ENCODE results near the gene SLC16A7. TPM values are rescaled to one million over a fixed set of nuclear protein-coding genes. Genes with fewer than 3 reads are reported as not detected.

SLC16A7 gene
- total RNA-seq, 1 donor from 2014 or later = 4.3 TPM

- TF ChIP-seq, protein P1, sequence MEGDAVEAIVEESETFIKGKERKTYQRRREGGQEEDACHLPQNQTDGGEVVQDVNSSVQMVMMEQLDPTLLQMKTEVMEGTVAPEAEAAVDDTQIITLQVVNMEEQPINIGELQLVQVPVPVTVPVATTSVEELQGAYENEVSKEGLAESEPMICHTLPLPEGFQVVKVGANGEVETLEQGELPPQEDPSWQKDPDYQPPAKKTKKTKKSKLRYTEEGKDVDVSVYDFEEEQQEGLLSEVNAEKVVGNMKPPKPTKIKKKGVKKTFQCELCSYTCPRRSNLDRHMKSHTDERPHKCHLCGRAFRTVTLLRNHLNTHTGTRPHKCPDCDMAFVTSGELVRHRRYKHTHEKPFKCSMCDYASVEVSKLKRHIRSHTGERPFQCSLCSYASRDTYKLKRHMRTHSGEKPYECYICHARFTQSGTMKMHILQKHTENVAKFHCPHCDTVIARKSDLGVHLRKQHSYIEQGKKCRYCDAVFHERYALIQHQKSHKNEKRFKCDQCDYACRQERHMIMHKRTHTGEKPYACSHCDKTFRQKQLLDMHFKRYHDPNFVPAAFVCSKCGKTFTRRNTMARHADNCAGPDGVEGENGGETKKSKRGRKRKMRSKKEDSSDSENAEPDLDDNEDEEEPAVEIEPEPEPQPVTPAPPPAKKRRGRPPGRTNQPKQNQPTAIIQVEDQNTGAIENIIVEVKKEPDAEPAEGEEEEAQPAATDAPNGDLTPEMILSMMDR (IDR thresholded peaks at IDR 0.05; ENCODE audit: unreplicated experiment) = no peak
- Mint-ChIP-seq H3K4me3 (no peak overlapping the region), H3K27me3 (ENCODE audit: low read depth) (no peaks in the 10 kb centered on the region), H3K4me1 (no peaks in the 10 kb centered on the region), H3K27ac (no peak overlapping the region), H3K36me3 (no peaks in the 10 kb centered on the region), H3K9me3 (no peaks in the 10 kb centered on the region)
- DNase-seq (ENCODE audit: low spot score in 2 of 2, unreplicated experiment in 2 of 2) = no peak
These were observed 128.3 kb downstream of the SLC16A7 start for GRCh38 chr12:59724011-59724695.

- H3K4me1 Mint-ChIP-seq = peaks cover 4% of the 10 kb centered on the region
- H3K4me3 Mint-ChIP-seq = no peak overlapping the region
These were observed 137.4 kb downstream of the SLC16A7 start for GRCh38 chr12:59733200-59733599.

DNA sequence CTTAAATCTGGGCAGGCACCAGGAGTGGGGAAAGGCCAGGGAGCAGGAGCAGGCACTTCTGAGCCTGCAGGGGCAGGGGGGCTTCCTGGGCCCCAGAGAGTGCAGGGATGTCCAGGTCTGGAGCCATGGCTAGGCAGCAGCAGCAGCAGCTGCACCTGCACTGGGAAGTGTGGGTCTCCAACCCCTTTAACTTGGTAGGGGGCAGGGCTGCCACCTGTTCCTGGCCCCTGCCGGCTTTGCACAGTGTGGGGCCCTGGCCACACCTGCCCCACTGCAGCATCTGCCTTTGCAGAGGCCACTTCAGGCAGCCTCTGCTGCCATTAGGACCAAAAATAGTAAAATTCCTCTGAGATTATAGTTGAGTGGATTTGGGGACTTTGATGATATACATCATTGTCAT is 138.5 kb downstream of the SLC16A7 start:
- Mint-ChIP-seq H3K36me3 (no peaks in the 10 kb centered on the region), H3K9me3 (no peaks in the 10 kb centered on the region), H3K4me3 (no peak overlapping the region), H3K27me3 (ENCODE audit: low read depth) (no peaks in the 10 kb centered on the region), H3K27ac (no peak overlapping the region), H3K4me1 (peaks cover 4% of the 10 kb centered on the region)
- TF ChIP-seq, protein P1 (IDR thresholded peaks at IDR 0.05; ENCODE audit: unreplicated experiment) = no peak
- no peak for DNase-seq (ENCODE audit: low spot score in 2 of 2, unreplicated experiment in 2 of 2)

More at GRCh38 chr12:59733200-59733599, 137.4 kb downstream of the SLC16A7 start:
- Mint-ChIP-seq H3K27me3 (ENCODE audit: low read depth) (no peaks in the 10 kb centered on the region), H3K36me3 (no peaks in the 10 kb centered on the region), H3K27ac (no peak overlapping the region), H3K9me3 (no peaks in the 10 kb centered on the region)
- TF ChIP-seq, protein P1 (IDR thresholded peaks at IDR 0.05; ENCODE audit: unreplicated experiment) = no peak
- no peak for DNase-seq (ENCODE audit: low spot score in 2 of 2, unreplicated experiment in 2 of 2)

- peaks cover 4% of the 10 kb centered on the region for H3K4me1 Mint-ChIP-seq
- no peaks in the 10 kb centered on the region for H3K27me3 Mint-ChIP-seq (ENCODE audit: low read depth)
- TF ChIP-seq, protein P1 (IDR thresholded peaks at IDR 0.05; ENCODE audit: unreplicated experiment) = no peak
- H3K9me3 Mint-ChIP-seq = no peaks in the 10 kb centered on the region
- no peak for DNase-seq (ENCODE audit: low spot score in 2 of 2, unreplicated experiment in 2 of 2)
- no peak overlapping the region for H3K27ac Mint-ChIP-seq
- no peak overlapping the region for H3K4me3 Mint-ChIP-seq
- H3K36me3 Mint-ChIP-seq = no peaks in the 10 kb centered on the region
These were observed 139.4 kb downstream of the SLC16A7 start for GRCh38 chr12:59735231-59735630.

GRCh38 chr12:59736359-59736758 is 140.5 kb downstream of the SLC16A7 start:
- H3K36me3 Mint-ChIP-seq = no peaks in the 10 kb centered on the region
- H3K27me3 Mint-ChIP-seq (ENCODE audit: low read depth) = no peaks in the 10 kb centered on the region
- H3K4me3 Mint-ChIP-seq = no peak overlapping the region
- H3K4me1 Mint-ChIP-seq = peaks cover 4% of the 10 kb centered on the region
- H3K9me3 Mint-ChIP-seq = no peaks in the 10 kb centered on the region
- H3K27ac Mint-ChIP-seq = no peak overlapping the region
- DNase-seq (ENCODE audit: low spot score in 2 of 2, unreplicated experiment in 2 of 2) = no peak
- TF ChIP-seq, protein P1 (IDR thresholded peaks at IDR 0.05; ENCODE audit: unreplicated experiment) = no peak

Data from mesothelial cell of epicardium (in vitro differentiated cells).